SK-N-SH (cell line): ENCODE data around the gene ZBTB43. TPM values are rescaled to one million over a fixed set of nuclear protein-coding genes. Genes with fewer than 3 reads are reported as not detected.

Experiments used
- CTCF ChIA-PET: fragments of 300-600, 350-600 bp; formaldehyde crosslinking; extraction: SDS; loops from one replicate; lab custom pipeline; 2021; lab: Yijun Ruan, JAX
- POLR2A ChIA-PET: fragments of 350-600 bp; sonication (Branson Sonifier 250); formaldehyde crosslinking; extraction: SDS; loops from one replicate; lab custom pipeline; 2020; ENCODE audit warnings: antibody characterized with exemption, inconsistent platforms; lab: Yijun Ruan, JAX
- DNase-seq: peaks from one replicate; pipeline ENCODE4 v3.0.0; 2012
- H2AFZ ChIP-seq: fragments of 200-600 bp; sonication (generic); 2 replicates; pipeline ENCODE4 v1.8.1; 2016; ENCODE audit warnings: antibody characterized with exemption, mild to moderate bottlenecking, low read depth
- H3F3A ChIP-seq: fragments of 200-600 bp; sonication (generic); replicated peaks from 2 replicates; pipeline ENCODE3; 2016; ENCODE audit warnings: antibody characterized with exemption, mild to moderate bottlenecking; ENCODE audit not compliant: insufficient read depth
- H3K27ac ChIP-seq, 2 experiments: fragments of 200-500 bp in 1 of 2; fragments of 200-600 bp in 1 of 2; sonication (Bioruptor generic) in 1 of 2; sonication (generic), shearing (Covaris generic) in 1 of 2; 2 replicates each; pipeline versions ENCODE4 v1.5.1 to v1.6.1; 2014 to 2016; ENCODE audit warnings: low read depth in 2 of 2, inconsistent platforms in 1 of 2, low read length in 1 of 2, mild to moderate bottlenecking in 1 of 2, mixed read lengths in 1 of 2
- H3K27me3 ChIP-seq: fragments of 200-600 bp; sonication (generic), shearing (Covaris generic); 2 replicates; pipeline ENCODE4 v1.6.1; 2016; ENCODE audit warnings: mixed run types; ENCODE audit not compliant: insufficient read depth
- H3K36me3 ChIP-seq, 2 experiments: fragments of 200-500 bp in 1 of 2; fragments of 200-600 bp in 1 of 2; sonication (Bioruptor generic) in 1 of 2; sonication (generic) in 1 of 2; replicated peaks in 1 of 2; 2 replicates each; pipeline versions ENCODE3 to v1.5.1; 2014 to 2016; ENCODE audit warnings: low read length in 1 of 2, mild to moderate bottlenecking in 1 of 2; ENCODE audit not compliant: insufficient read depth in 2 of 2, control insufficient read depth in 1 of 2
- H3K4me1 ChIP-seq, 2 experiments: fragments of 200-500 bp in 1 of 2; fragments of 200-600 bp in 1 of 2; sonication (Bioruptor generic) in 1 of 2; sonication (generic), shearing (Covaris generic) in 1 of 2; 2 replicates each; pipeline versions ENCODE4 v1.5.1 to v1.6.1; 2014 to 2016; ENCODE audit warnings: low read depth in 1 of 2, low read length in 1 of 2, mixed run types in 1 of 2; ENCODE audit not compliant: insufficient read depth in 2 of 2, control insufficient read depth in 1 of 2
- H3K4me2 ChIP-seq: fragments of 200-600 bp; sonication (generic), shearing (Covaris generic); 2 replicates; pipeline ENCODE4 v1.6.1; 2017; ENCODE audit warnings: mixed run types
- H3K4me3 ChIP-seq, 2 experiments: fragments of 200-500 bp in 1 of 2; fragments of 200-600 bp in 1 of 2; sonication (Bioruptor generic) in 1 of 2; sonication (generic), shearing (Covaris generic) in 1 of 2; 2 replicates each; pipeline versions ENCODE4 v1.5.1 to v1.8.1; 2014 to 2016; ENCODE audit warnings: low read depth in 2 of 2, inconsistent platforms in 1 of 2, low read length in 1 of 2, mild to moderate bottlenecking in 1 of 2, mixed read lengths in 1 of 2, moderate library complexity in 1 of 2
- H3K79me2 ChIP-seq: fragments of 200-600 bp; sonication (generic); 2 replicates; pipeline ENCODE4 v1.8.1; 2017; ENCODE audit warnings: mild to moderate bottlenecking; ENCODE audit not compliant: insufficient read depth
- H3K9ac ChIP-seq: fragments of 200-600 bp; sonication (generic); 2 replicates; pipeline ENCODE4 v1.6.1; 2017; ENCODE audit warnings: mixed run types
- H3K9me2 ChIP-seq: fragments of 200-600 bp; sonication (generic); 2 replicates; pipeline ENCODE4 v1.6.1; 2017; ENCODE audit warnings: mixed run types
- H3K9me3 ChIP-seq: fragments of 200-600 bp; sonication (generic); 2 replicates; pipeline ENCODE4 v1.6.1; 2017; ENCODE audit warnings: mixed run types, mild to moderate bottlenecking, moderate library complexity
- H4K20me1 ChIP-seq: fragments of 200-600 bp; sonication (generic); 2 replicates; pipeline ENCODE4 v1.6.1; 2017; ENCODE audit warnings: mild to moderate bottlenecking, mixed run types; ENCODE audit not compliant: insufficient read depth
- CHD2 ChIP-seq: fragments of 150-350 bp; IDR thresholded peaks from 2 replicates; pipeline ENCODE4 v1.6.1; 2018; ENCODE audit warnings: low read length; ENCODE audit not compliant: partially characterized antibody
- CTCF ChIP-seq: fragments of 200-600 bp; sonication (generic); IDR thresholded peaks from 2 replicates; pipeline ENCODE4 v1.6.1; 2017; ENCODE audit warnings: antibody characterized with exemption, mild to moderate bottlenecking, moderate library complexity
- ELF1 ChIP-seq: IDR thresholded peaks from 2 replicates; pipeline ENCODE4 v1.4.0; 2012
- EP300 ChIP-seq, 2 experiments: IDR thresholded peaks; 2 replicates each; pipeline versions ENCODE4 v1.4.0 to v1.6.1; 2012; ENCODE audit warnings: borderline replicate concordance in 1 of 2, low read depth in 1 of 2, low read length in 1 of 2
- FOXJ3 ChIP-seq: sonication (generic); formaldehyde crosslinking; IDR thresholded peaks from 2 replicates; pipeline ENCODE4 v1.5.1; 2020; ENCODE audit warnings: mild to moderate bottlenecking, missing genetic modification reagents
- GABPA ChIP-seq: IDR thresholded peaks from 2 replicates; pipeline ENCODE4 v1.4.0; 2012; ENCODE audit warnings: low read depth, mild to moderate bottlenecking
- GATA2 ChIP-seq: sonication (generic); formaldehyde crosslinking; IDR thresholded peaks from 2 replicates; pipeline ENCODE4 v1.5.0; 2020; ENCODE audit warnings: mild to moderate bottlenecking, missing genetic modification reagents
- IRF3 ChIP-seq: fragments of 150-350 bp; IDR thresholded peaks from 2 replicates; pipeline ENCODE4 v1.6.1; 2016; ENCODE audit warnings: mild to moderate bottlenecking, low read depth, low read length
- MEF2A ChIP-seq: IDR thresholded peaks from 2 replicates; pipeline ENCODE4 v1.4.0; 2012; ENCODE audit warnings: low read depth, borderline replicate concordance
- MXI1 ChIP-seq: IDR thresholded peaks from 2 replicates; pipeline ENCODE4 v1.6.1; 2012; ENCODE audit warnings: mild to moderate bottlenecking, low read depth, low read length, improper control_type of control experiment
- NFIC ChIP-seq: IDR thresholded peaks from 2 replicates; pipeline ENCODE4 v1.4.0; 2012; ENCODE audit warnings: borderline replicate concordance
- PBX3 ChIP-seq: IDR thresholded peaks from 2 replicates; pipeline ENCODE4; 2012
- RAD21 ChIP-seq: IDR thresholded peaks from 2 replicates; pipeline ENCODE4 v1.6.1; 2012; ENCODE audit warnings: mild to moderate bottlenecking, low read length
- SIN3A ChIP-seq: IDR thresholded peaks from 2 replicates; pipeline ENCODE4 v1.6.1; 2012; ENCODE audit warnings: low read depth, mild to moderate bottlenecking, low read length, moderate library complexity, borderline replicate concordance
- SMC3 ChIP-seq: IDR thresholded peaks from 2 replicates; pipeline ENCODE4 v1.6.1; 2012; ENCODE audit warnings: low read depth, low read length, improper control_type of control experiment
- TCF12 ChIP-seq: IDR thresholded peaks from 2 replicates; pipeline ENCODE4 v1.4.0; 2012
- TEAD4 ChIP-seq: IDR thresholded peaks from 2 replicates; pipeline ENCODE4 v1.4.0; 2012; ENCODE audit warnings: mild to moderate bottlenecking, borderline replicate concordance; ENCODE audit not compliant: insufficient read depth
- USF2 ChIP-seq: fragments of 150-350 bp; IDR thresholded peaks from 2 replicates; pipeline ENCODE4 v1.6.1; 2017; ENCODE audit warnings: antibody characterized with exemption, low read length, low read depth, borderline replicate concordance
- YY1 ChIP-seq: IDR thresholded peaks from 2 replicates; pipeline ENCODE4 v1.4.0; 2012; ENCODE audit warnings: low read depth, mild to moderate bottlenecking
- ZBTB33 ChIP-seq: IDR thresholded peaks from 2 replicates; pipeline ENCODE4 v1.4.0; 2012; ENCODE audit warnings: low read depth, borderline replicate concordance
- WGBS: methylation state at CpG from one replicate; pipeline ENCODE4 v1.1.6; 2017; ENCODE audit warnings: low lambda C conversion rate; 5-methylcytosine and 5-hydroxymethylcytosine counted together
- polyA plus RNA-seq, 3 experiments: library from polyadenylated mRNA; depleted of rRNA; stranded (reverse); fragments of >200 nt; gene quantifications; 2 replicates each; pipeline ENCODE4 v1.2.3, GENCODE V29; 2012

Gene ZBTB43
- polyA plus RNA-seq, 1 of the 3 experiments (the other 2 are of a cell fraction): 3.5 TPM

- Histone ChIP-seq H3F3A (no peaks in the 10 kb centered on the region), H3K27ac (peak overlapping the region; percentile 11 to 62; a peak in 3 of 4 replicates), H3K4me1 (peaks cover 0 to 20% of the 10 kb centered on the region in 2 experiments; a peak in 2 of 4 replicates), H3K27me3 (peaks cover 5% of the 10 kb centered on the region; the same call in 1 of the 2 replicates), H3K9me2 (no peaks in the 10 kb centered on the region), H4K20me1 (peaks cover 32% of the 10 kb centered on the region), H3K9me3 (no peaks in the 10 kb centered on the region), H3K9ac (peak overlapping the region; percentile 76), H3K4me2 (peak overlapping the region; percentile 96), H3K4me3 (peak overlapping the region; percentile 90 to 96), H3K79me2 (peaks cover 49% of the 10 kb centered on the region), H3K36me3 (peaks cover 18 to 24% of the 10 kb centered on the region in 2 experiments), H2AFZ (peak overlapping the region; percentile 63; the same call in 1 of the 2 replicates)
- TF ChIP-seq SIN3A (peak; percentile 43; the same call in 1 of the 2 replicates), MEF2A (no peak)
- no CpG with 5 or more reads among the region's 71 CpGs for WGBS
- peak; percentile 84 for DNase-seq
- ChIA-PET POLR2A (interaction anchor here (1.0 kb wide), 1 partner anchor 56 kb away, joined by 3 read pairs; the partner anchor contains the start of gene ZBTB43), CTCF (interaction anchor here (1.0 to 3.0 kb wide), 5 partner anchors 9 to 269 kb away, joined by 3 to 25 read pairs (median 4); no protein-coding TSS in a partner anchor)
These were observed 56.1 kb downstream of the ZBTB43 start for GRCh38 chr9:126860757-126861466.

- H3K9me2 ChIP-seq: no peaks in the 10 kb centered on the region
- no peak overlapping the region for H3K27ac ChIP-seq
- H3K9me3 ChIP-seq: no peaks in the 10 kb centered on the region
- H3K4me1 ChIP-seq: peaks cover 0 to 20% of the 10 kb centered on the region in 2 experiments; a peak in 2 of 4 replicates
- TF ChIP-seq YY1: no peak
- no peak for TF ChIP-seq MXI1
- no peak for TF ChIP-seq IRF3
- TF ChIP-seq NFIC: no peak
- no peak for TF ChIP-seq TEAD4
- no peak for TF ChIP-seq RAD21
- TF ChIP-seq ZBTB33: no peak
- no peak for TF ChIP-seq CHD2
- no peak for TF ChIP-seq GATA2
- TF ChIP-seq CTCF: no peak
- no peak for TF ChIP-seq PBX3
- TF ChIP-seq ELF1: no peak
- TF ChIP-seq TCF12: no peak
- TF ChIP-seq FOXJ3 (CRISPR knock-in tag): no peak
- TF ChIP-seq SMC3: no peak
- no peak for TF ChIP-seq EP300 (IDR thresholded peaks at IDR 0.05; ENCODE audit: borderline replicate concordance in 1 of 2, low read depth in 1 of 2, low read length in 1 of 2)
- TF ChIP-seq GABPA: no peak
- no peak for TF ChIP-seq USF2
- ChIA-PET POLR2A (no interaction called here), CTCF (interaction anchor here (1.0 to 3.0 kb wide), 3 partner anchors 11 to 31 kb away, joined by 3 to 25 read pairs (median 3); no protein-coding TSS in a partner anchor)
- peaks cover 24 to 30% of the 10 kb centered on the region in 2 experiments for H3K36me3 ChIP-seq
- peaks cover 56% of the 10 kb centered on the region for H3K79me2 ChIP-seq
- H3F3A ChIP-seq: no peaks in the 10 kb centered on the region
- WGBS: 28% methylated on average over 3 of the region's 3 CpGs
- peak overlapping the region; percentile 96 for H3K4me2 ChIP-seq
- peak overlapping the region; percentile 76 for H3K9ac ChIP-seq
- no peak overlapping the region; the same call in 1 of the 2 replicates for H2AFZ ChIP-seq
- peaks cover 32% of the 10 kb centered on the region for H4K20me1 ChIP-seq
- peak overlapping the region; percentile 90 to 96 for H3K4me3 ChIP-seq
- DNase-seq: no peak
- H3K27me3 ChIP-seq: peaks cover 5% of the 10 kb centered on the region; the same call in 1 of the 2 replicates
These were observed 56.9 kb downstream of the ZBTB43 start for GRCh38 chr9:126861707-126862103.
